PC-3 (cell line): ENCODE results near the gene P2RX3. TPM values are rescaled to one million over a fixed set of nuclear protein-coding genes. Genes with fewer than 3 reads are reported as not detected.

Experiments used
- ATAC-seq: fragments of 200-7000 bp; cut with Tn5 transposase; 2 replicates; pipeline ENCODE4 v1.9.1; 2020; ENCODE audit warnings: mild to moderate bottlenecking, moderate library complexity
- BruUV-seq: library from RNA; stranded (reverse); fragments of 400-500 nt; replicated peaks from 2 replicates; lab custom pipeline; 2021; lab: Mats Ljungman, UMichigan
- CTCF ChIA-PET: fragments of 300-600 bp; sonication (Branson Sonifier 250); formaldehyde crosslinking; loops from one replicate; lab custom pipeline; 2022; ENCODE audit warnings: antibody characterized with exemption; lab: Charles Lee
- POLR2A ChIA-PET: fragments of 300-600 bp; sonication (Branson Sonifier 250); formaldehyde crosslinking; loops from one replicate; lab custom pipeline; 2022; ENCODE audit warnings: antibody characterized with exemption; ENCODE audit not compliant: unreplicated experiment; lab: Charles Lee
- DNase-seq: peaks from one replicate; pipeline ENCODE4 v3.0.0-alpha.2; 2015
- H2AFZ ChIP-seq: fragments of 300-600 bp; sonication (generic); 2 replicates; pipeline ENCODE4 v1.6.0; 2016; ENCODE audit warnings: antibody characterized with exemption, low read length
- H3F3A ChIP-seq: fragments of 300-600 bp; sonication (generic); one replicate; pipeline ENCODE4 v1.6.0; 2017; ENCODE audit warnings: antibody characterized with exemption, low read length, control low read depth, mild to moderate bottlenecking; ENCODE audit not compliant: unreplicated experiment
- H3K27ac ChIP-seq: fragments of 300-600 bp; sonication (generic); 2 replicates; pipeline ENCODE4 v1.5.1; 2016; ENCODE audit warnings: mild to moderate bottlenecking, low read length
- H3K27me3 ChIP-seq: fragments of 300-600 bp; sonication (generic); 2 replicates; pipeline ENCODE4 v1.6.1; 2016; ENCODE audit warnings: low read length, mixed read lengths
- H3K36me3 ChIP-seq: fragments of 300-600 bp; sonication (generic); 2 replicates; pipeline ENCODE4 v1.6.1; 2016; ENCODE audit warnings: low read depth, mixed run types, low read length, mixed read lengths
- H3K4me1 ChIP-seq: fragments of 300-600 bp; sonication (generic); 2 replicates; pipeline ENCODE4 v1.5.1; 2016; ENCODE audit warnings: low read length; ENCODE audit not compliant: insufficient read depth
- H3K4me2 ChIP-seq: fragments of 300-600 bp; sonication (generic); 2 replicates; pipeline ENCODE4 v1.6.0; 2016; ENCODE audit warnings: low read length
- H3K4me3 ChIP-seq: fragments of 300-600 bp; sonication (generic); 2 replicates; pipeline ENCODE4 v1.5.1; 2016; ENCODE audit warnings: mild to moderate bottlenecking, low read length, mixed read lengths
- H3K79me2 ChIP-seq: fragments of 300-600 bp; sonication (generic); 2 replicates; pipeline ENCODE4 v1.6.1; 2017; ENCODE audit warnings: low read length, mixed read lengths
- H3K9ac ChIP-seq: fragments of 300-600 bp; sonication (generic); 2 replicates; pipeline ENCODE4 v1.6.0; 2016; ENCODE audit warnings: mild to moderate bottlenecking, low read length
- H3K9me2 ChIP-seq: fragments of 300-600 bp; sonication (generic); replicated peaks from 2 replicates; pipeline ENCODE4 v1.6.1; 2016; ENCODE audit warnings: mixed run types, low read length, mixed read lengths
- H3K9me3 ChIP-seq: fragments of 300-600 bp; sonication (generic); 2 replicates; pipeline ENCODE4 v1.6.1; 2016; ENCODE audit warnings: low read length, mixed read lengths
- H4K20me1 ChIP-seq: fragments of 300-600 bp; sonication (generic); 2 replicates; pipeline ENCODE4 v1.6.1; 2016; ENCODE audit warnings: low read length, mixed read lengths
- EZH2 ChIP-seq: fragments of 300-600 bp; sonication (generic); IDR thresholded peaks from one replicate; pipeline ENCODE4 v1.6.1; 2017; ENCODE audit warnings: antibody characterized with exemption, mild to moderate bottlenecking, low read length; ENCODE audit not compliant: unreplicated experiment
- EZH2phosphoT487 ChIP-seq: fragments of 300-600 bp; sonication (generic); IDR thresholded peaks from 2 replicates; pipeline ENCODE4 v1.6.1; 2018; ENCODE audit warnings: mild to moderate bottlenecking, antibody characterized with exemption, low read length, borderline replicate concordance
- intact Hi-C: fragments of 100-400 bp; cut with micrococcal nuclease; formaldehyde crosslinking; loops from 2 replicates; pipeline ENCODE4 v1.9.0; 2023
- total RNA-seq: library from RNA; depleted of rRNA; stranded (reverse); fragments of >200 nt; gene quantifications from 2 replicates; pipeline ENCODE4 v1.2.3, GENCODE V29; 2014
- TF ChIP-seq, protein P1 (sequence below): fragments of 300-600 bp; sonication (generic); conservative IDR thresholded peaks from 2 replicates; pipeline ENCODE4 v1.5.1; 2017; ENCODE audit warnings: antibody characterized with exemption, low read depth, mild to moderate bottlenecking, low read length

Gene P2RX3
- total RNA-seq, 1 experiment from 2014 or later = not detected

DNA sequence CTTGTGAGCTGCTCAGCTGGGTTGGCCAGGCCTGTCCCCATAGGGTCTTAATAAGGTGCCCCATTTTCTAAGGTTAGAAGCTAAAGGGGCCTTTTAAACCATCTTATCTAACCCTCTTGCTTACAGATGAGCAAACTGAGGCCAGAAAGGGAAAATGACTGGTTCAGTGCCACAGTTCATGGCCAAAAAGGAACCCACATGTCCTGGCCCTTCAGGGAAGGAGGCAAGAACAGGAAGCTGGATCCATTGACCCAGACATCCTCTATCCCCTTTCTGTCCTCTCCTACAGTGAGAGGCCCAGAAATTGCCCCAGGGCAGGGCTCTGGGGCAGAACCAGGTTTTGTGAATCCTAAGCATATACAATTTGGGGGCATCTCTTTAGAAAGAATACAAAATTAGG, 32.8 kb downstream of the P2RX3 start:
- Histone ChIP-seq H3K79me2 (no peaks in the 10 kb centered on the region), H4K20me1 (no peaks in the 10 kb centered on the region), H3K9ac (no peak overlapping the region), H3F3A (no peaks in the 10 kb centered on the region), H3K9me3 (no peaks in the 10 kb centered on the region), H2AFZ (no peak overlapping the region), H3K9me2 (no peaks in the 10 kb centered on the region), H3K4me3 (no peak overlapping the region), H3K4me2 (no peak overlapping the region), H3K36me3 (no peaks in the 10 kb centered on the region), H3K4me1 (peaks cover 7% of the 10 kb centered on the region; the same call in 1 of the 2 replicates), H3K27ac (no peak overlapping the region), H3K27me3 (no peaks in the 10 kb centered on the region)
- ChIA-PET POLR2A (no interaction called here), CTCF (no interaction called here)
- no TSS peak for BruUV-seq
- ATAC-seq (no peak), DNase-seq (no peak)
- intact Hi-C loops = no loop called here
- no peak for TF ChIP-seq EZH2phosphoT487
- TF ChIP-seq EZH2 = no peak

- H3K27ac ChIP-seq = no peak overlapping the region
- CTCF ChIA-PET = no interaction called here
- no peak overlapping the region for H3K9ac ChIP-seq
- no peak for ATAC-seq
- no peaks in the 10 kb centered on the region for H3K79me2 ChIP-seq
- no peaks in the 10 kb centered on the region for H3K27me3 ChIP-seq
- no peaks in the 10 kb centered on the region for H3F3A ChIP-seq
- H3K9me3 ChIP-seq = no peaks in the 10 kb centered on the region
- H4K20me1 ChIP-seq = no peaks in the 10 kb centered on the region
- no peaks in the 10 kb centered on the region for H3K36me3 ChIP-seq
- H2AFZ ChIP-seq = no peak overlapping the region
- DNase-seq = no peak
- no peak overlapping the region for H3K4me2 ChIP-seq
- H3K4me1 ChIP-seq = peaks cover 7% of the 10 kb centered on the region; the same call in 1 of the 2 replicates
- no TSS peak for BruUV-seq
- intact Hi-C loops = no loop called here
- H3K9me2 ChIP-seq = no peaks in the 10 kb centered on the region
- no peak overlapping the region for H3K4me3 ChIP-seq
- TF ChIP-seq EZH2 = no peak
- TF ChIP-seq EZH2phosphoT487 = no peak
- TF ChIP-seq, protein P1, sequence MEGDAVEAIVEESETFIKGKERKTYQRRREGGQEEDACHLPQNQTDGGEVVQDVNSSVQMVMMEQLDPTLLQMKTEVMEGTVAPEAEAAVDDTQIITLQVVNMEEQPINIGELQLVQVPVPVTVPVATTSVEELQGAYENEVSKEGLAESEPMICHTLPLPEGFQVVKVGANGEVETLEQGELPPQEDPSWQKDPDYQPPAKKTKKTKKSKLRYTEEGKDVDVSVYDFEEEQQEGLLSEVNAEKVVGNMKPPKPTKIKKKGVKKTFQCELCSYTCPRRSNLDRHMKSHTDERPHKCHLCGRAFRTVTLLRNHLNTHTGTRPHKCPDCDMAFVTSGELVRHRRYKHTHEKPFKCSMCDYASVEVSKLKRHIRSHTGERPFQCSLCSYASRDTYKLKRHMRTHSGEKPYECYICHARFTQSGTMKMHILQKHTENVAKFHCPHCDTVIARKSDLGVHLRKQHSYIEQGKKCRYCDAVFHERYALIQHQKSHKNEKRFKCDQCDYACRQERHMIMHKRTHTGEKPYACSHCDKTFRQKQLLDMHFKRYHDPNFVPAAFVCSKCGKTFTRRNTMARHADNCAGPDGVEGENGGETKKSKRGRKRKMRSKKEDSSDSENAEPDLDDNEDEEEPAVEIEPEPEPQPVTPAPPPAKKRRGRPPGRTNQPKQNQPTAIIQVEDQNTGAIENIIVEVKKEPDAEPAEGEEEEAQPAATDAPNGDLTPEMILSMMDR = no peak
- POLR2A ChIA-PET = no interaction called here
These were observed 35.0 kb downstream of the P2RX3 start for GRCh38 chr11:57373146-57373545.

GRCh38 chr11:57374966-57375365, 36.8 kb downstream of the P2RX3 start:
- Histone ChIP-seq H3K9me2 (no peaks in the 10 kb centered on the region), H3K9ac (no peak overlapping the region), H3F3A (no peaks in the 10 kb centered on the region), H3K9me3 (no peaks in the 10 kb centered on the region), H2AFZ (no peak overlapping the region), H3K36me3 (no peaks in the 10 kb centered on the region), H3K79me2 (no peaks in the 10 kb centered on the region), H3K4me2 (no peak overlapping the region), H3K27me3 (no peaks in the 10 kb centered on the region), H3K4me3 (no peak overlapping the region), H3K4me1 (peaks cover 4% of the 10 kb centered on the region; the same call in 1 of the 2 replicates), H4K20me1 (no peaks in the 10 kb centered on the region), H3K27ac (no peak overlapping the region)
- intact Hi-C loops = no loop called here
- DNase-seq = no peak
- POLR2A ChIA-PET = no interaction called here
- no peak for ATAC-seq
- TF ChIP-seq, protein P1 = no peak
- TF ChIP-seq EZH2 (no peak), EZH2phosphoT487 (no peak)
- CTCF ChIA-PET = no interaction called here
- BruUV-seq = no TSS peak
